ENCODE measurements around the gene TMPRSS13.

Gene TMPRSS13

GRCh38 chr11:117884994-117885393 is 44.2 kb downstream of the TMPRSS13 start:
- DNase-seq: peak; percentile 75

GRCh38 chr11:117883063-117883462 is 46.1 kb downstream of the TMPRSS13 start:
- peak; percentile 35 for DNase-seq

GRCh38 chr11:117882311-117882905 is 46.8 kb downstream of the TMPRSS13 start:
- DNase-seq: peak; percentile 47

- peak; percentile 38 for DNase-seq
These were observed 48.0 kb downstream of the TMPRSS13 start for GRCh38 chr11:117881217-117881616.

- peak; percentile 46 for DNase-seq
These were observed 49.4 kb downstream of the TMPRSS13 start for GRCh38 chr11:117879516-117880480.

- DNase-seq: no peak
These were observed 50.2 kb downstream of the TMPRSS13 start for GRCh38 chr11:117878939-117879475.

- DNase-seq: peak; percentile 29
These were observed 50.8 kb downstream of the TMPRSS13 start for GRCh38 chr11:117878314-117878938.

GRCh38 chr11:117877120-117877784 is 52.0 kb downstream of the TMPRSS13 start:
- peak; percentile 55 for DNase-seq

GRCh38 chr11:117876341-117877119 is 52.7 kb downstream of the TMPRSS13 start, which contains the start of gene FXYD6:
TSS of gene FXYD6 (minus strand) at chr11:117876658. CDS start at chr11:117842776, 33,882 bp downstream.
- peak; percentile 91 for DNase-seq

- DNase-seq: no peak
These were observed 53.2 kb downstream of the TMPRSS13 start for GRCh38 chr11:117876059-117876340.

- peak; percentile 52 for DNase-seq
These were observed 53.7 kb downstream of the TMPRSS13 start for GRCh38 chr11:117875382-117876058.

- DNase-seq: no peak
These were observed 54.3 kb downstream of the TMPRSS13 start for GRCh38 chr11:117874910-117875381.

GRCh38 chr11:117874253-117874909 is 54.8 kb downstream of the TMPRSS13 start:
- DNase-seq: peak; percentile 63

GRCh38 chr11:117873828-117874125 is 55.4 kb downstream of the TMPRSS13 start:
- DNase-seq: no peak

- no peak for DNase-seq
These were observed 56.0 kb downstream of the TMPRSS13 start for GRCh38 chr11:117872975-117873827.

- DNase-seq: no peak
These were observed 56.7 kb downstream of the TMPRSS13 start for GRCh38 chr11:117872420-117872961.

- no peak for DNase-seq
These were observed 57.4 kb downstream of the TMPRSS13 start for GRCh38 chr11:117871784-117872183.

GRCh38 chr11:117871160-117871559 is 58.0 kb downstream of the TMPRSS13 start:
- peak; percentile 27 for DNase-seq

Measured in islet precursor cell (in vitro differentiated cells).